H1 (cell line): ENCODE results near the gene SZT2.

Experiments used
- CTCF ChIP-seq, 3 experiments: IDR thresholded peaks; 1 replicate in 2 of 3; 2 replicates in 1 of 3; pipeline versions ENCODE4 v1.5.1 to v1.6.1; 2011; ENCODE audit warnings: low read length in 3 of 3, mild to moderate bottlenecking in 3 of 3, inconsistent platforms in 2 of 3, low read depth in 1 of 3, moderate library complexity in 1 of 3; ENCODE audit not compliant: insufficient read depth in 1 of 3; ENCODE audit errors: control extremely low read depth in 1 of 3
- GABPA ChIP-seq: IDR thresholded peaks from 2 replicates; pipeline ENCODE4 v1.6.1; 2011; ENCODE audit warnings: mild to moderate bottlenecking, low read length, moderate library complexity, borderline replicate concordance; ENCODE audit not compliant: insufficient read depth

DNA sequence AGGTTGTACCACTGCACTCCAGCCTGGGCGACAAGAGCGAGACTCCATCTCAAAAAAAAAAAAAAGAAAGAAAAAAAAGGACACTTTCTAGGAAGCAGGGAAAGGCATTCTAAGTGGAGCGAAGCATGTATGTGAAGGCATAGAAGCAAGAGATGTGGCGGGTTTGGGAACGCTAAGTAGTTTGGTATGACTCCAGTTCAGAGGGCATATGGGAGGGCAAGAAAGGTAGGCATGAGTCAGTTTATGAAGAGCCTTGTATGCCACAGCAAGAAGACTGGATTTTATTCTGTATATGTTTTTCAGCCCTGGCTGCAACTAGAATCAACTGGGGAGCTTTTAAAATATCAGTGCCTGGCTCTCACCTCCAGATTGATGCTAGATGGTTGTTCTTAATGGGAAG is 17.5 kb upstream of the SZT2 start:
- TF ChIP-seq CTCF (IDR thresholded peaks at IDR 0.05; ENCODE audit: control extremely low read depth in 1 of 3, insufficient read depth in 1 of 3, low read depth in 1 of 3, low read length in 3 of 3), result no peak
- TF ChIP-seq GABPA, result no peak
